ENCODE data around the gene DLL1.

DNA sequence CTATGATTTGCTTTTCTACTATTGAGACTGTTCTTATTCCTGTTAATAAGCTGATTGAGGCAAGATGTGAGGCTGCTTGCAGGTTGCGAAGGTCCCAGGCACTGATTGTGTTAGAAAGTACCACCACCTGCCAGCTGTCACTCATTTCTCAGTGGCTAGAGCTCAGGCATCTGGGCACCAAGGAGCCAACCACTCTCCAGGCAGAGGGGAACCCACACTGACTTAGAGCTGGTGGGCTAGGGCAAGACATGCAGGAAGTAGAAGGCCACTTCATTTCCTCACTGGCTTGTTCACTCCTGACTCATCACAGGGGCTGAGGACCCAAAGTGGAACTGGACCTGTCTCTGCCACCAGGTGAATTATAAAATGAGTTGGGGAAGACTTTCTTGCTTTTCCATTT lies 7.8 kb upstream of the DLL1 start:
- TF ChIP-seq CTCF (IDR thresholded peaks at IDR 0.05): no peak
- no peak for TF ChIP-seq POLR2A (IDR thresholded peaks at IDR 0.05)
- no peak for TF ChIP-seq EP300 (IDR thresholded peaks at IDR 0.05)

Measured in stomach (tissue), 4 donors.